ENCODE results near the gene NRCAM.

DNA sequence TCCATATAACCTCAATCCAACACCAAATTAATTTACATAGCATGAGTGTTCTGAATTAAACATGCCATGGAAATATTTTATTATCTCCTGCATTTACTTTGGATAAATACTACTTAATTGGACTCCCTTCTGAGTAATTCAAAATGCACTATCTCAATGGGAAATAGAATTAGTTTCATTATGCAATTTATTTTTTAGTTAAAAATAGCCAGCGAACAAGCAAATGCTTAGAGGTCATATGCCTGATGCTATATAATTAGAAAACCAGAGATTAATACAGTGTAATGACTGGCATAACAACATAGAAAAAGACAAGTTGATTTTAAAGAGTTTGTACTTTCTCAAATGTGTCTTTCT lies 165.1 kb downstream of the NRCAM start:
- TF ChIP-seq CTCF (IDR thresholded peaks at IDR 0.05) (no peak), POLR2A (IDR thresholded peaks at IDR 0.05) (no peak)

Data from lower leg skin (tissue), 3 donors.